GM10266 (cell line): ENCODE results near the gene SFRP5.

Experiments used
- DNase-seq: peaks from one replicate; pipeline ENCODE4 v3.0.0; 2012; ENCODE audit errors: extremely low spot score
- CTCF ChIP-seq: IDR thresholded peaks from 2 replicates; pipeline ENCODE4 v1.5.1; 2012; ENCODE audit warnings: mild to moderate bottlenecking, low read depth; ENCODE audit not compliant: control insufficient read depth, insufficient read depth; ENCODE audit errors: missing control alignments

Gene SFRP5

GRCh38 chr10:97763947-97764346 lies 7.9 kb downstream of the SFRP5 start:
- TF ChIP-seq CTCF = no peak
- no peak for DNase-seq

- no peak for DNase-seq
- no peak for TF ChIP-seq CTCF
These were observed 8.4 kb downstream of the SFRP5 start for GRCh38 chr10:97763411-97763810.

GRCh38 chr10:97762816-97763215 lies 9.0 kb downstream of the SFRP5 start:
- TF ChIP-seq CTCF = no peak
- DNase-seq = no peak

GRCh38 chr10:97762056-97762455 lies 9.7 kb downstream of the SFRP5 start:
- no peak for DNase-seq
- TF ChIP-seq CTCF = no peak

- no peak for DNase-seq
- TF ChIP-seq CTCF = no peak
These were observed 10.4 kb downstream of the SFRP5 start for GRCh38 chr10:97761331-97761865.

- TF ChIP-seq CTCF = no peak
- no peak for DNase-seq
These were observed 11.1 kb downstream of the SFRP5 start for GRCh38 chr10:97760461-97761257.

- TF ChIP-seq CTCF = no peak
- no peak for DNase-seq
These were observed 11.9 kb downstream of the SFRP5 start for GRCh38 chr10:97759946-97760345.
